ENCODE results near the gene OBP2A. TPM values are rescaled to one million over a fixed set of nuclear protein-coding genes. Genes with fewer than 3 reads are reported as not detected.

The OBP2A gene
- total RNA-seq, 4 donors from 2014 or later = not detected

- TF ChIP-seq CTCF (IDR thresholded peaks at IDR 0.05) = no peak
- DNase-seq (ENCODE audit: low spot score) (no peak), ATAC-seq (ENCODE audit: low FRiP score) (no peak)
These were observed 6.8 kb downstream of the OBP2A start for GRCh38 chr9:135552698-135553171.

GRCh38 chr9:135554718-135555117 lies 8.8 kb downstream of the OBP2A start:
- DNase-seq (ENCODE audit: low spot score) (no peak), ATAC-seq (ENCODE audit: low FRiP score) (no peak)
- TF ChIP-seq CTCF (IDR thresholded peaks at IDR 0.05) = no peak

- DNase-seq (ENCODE audit: low spot score) (no peak), ATAC-seq (ENCODE audit: low FRiP score) (no peak)
- no peak for TF ChIP-seq CTCF (IDR thresholded peaks at IDR 0.05)
These were observed 9.3 kb downstream of the OBP2A start for GRCh38 chr9:135555203-135555602.

- DNase-seq (ENCODE audit: low spot score) = no peak
- ATAC-seq (ENCODE audit: low FRiP score) = no peak
- TF ChIP-seq CTCF (IDR thresholded peaks at IDR 0.05) = no peak
These were observed 10.0 kb downstream of the OBP2A start for GRCh38 chr9:135555910-135556309.

GRCh38 chr9:135559606-135560005 lies 13.7 kb downstream of the OBP2A start:
- TF ChIP-seq CTCF (IDR thresholded peaks at IDR 0.05) = no peak
- ATAC-seq (ENCODE audit: low FRiP score) = no peak
- no peak for DNase-seq (ENCODE audit: low spot score)

- no peak for ATAC-seq (ENCODE audit: low FRiP score)
- DNase-seq (ENCODE audit: low spot score) = no peak
- TF ChIP-seq CTCF (IDR thresholded peaks at IDR 0.05) = no peak
These were observed 15.7 kb downstream of the OBP2A start, which contains the start of gene PAEP for GRCh38 chr9:135561391-135562234. TSS of gene PAEP (plus strand) at chr9:135561756.

GRCh38 chr9:135562235-135562745 lies 16.4 kb downstream of the OBP2A start:
- no peak for TF ChIP-seq CTCF (IDR thresholded peaks at IDR 0.05)
- no peak for DNase-seq (ENCODE audit: low spot score)
- no peak for ATAC-seq (ENCODE audit: low FRiP score)
